ENCODE results near the gene MRPL36.

Gene MRPL36

DNA sequence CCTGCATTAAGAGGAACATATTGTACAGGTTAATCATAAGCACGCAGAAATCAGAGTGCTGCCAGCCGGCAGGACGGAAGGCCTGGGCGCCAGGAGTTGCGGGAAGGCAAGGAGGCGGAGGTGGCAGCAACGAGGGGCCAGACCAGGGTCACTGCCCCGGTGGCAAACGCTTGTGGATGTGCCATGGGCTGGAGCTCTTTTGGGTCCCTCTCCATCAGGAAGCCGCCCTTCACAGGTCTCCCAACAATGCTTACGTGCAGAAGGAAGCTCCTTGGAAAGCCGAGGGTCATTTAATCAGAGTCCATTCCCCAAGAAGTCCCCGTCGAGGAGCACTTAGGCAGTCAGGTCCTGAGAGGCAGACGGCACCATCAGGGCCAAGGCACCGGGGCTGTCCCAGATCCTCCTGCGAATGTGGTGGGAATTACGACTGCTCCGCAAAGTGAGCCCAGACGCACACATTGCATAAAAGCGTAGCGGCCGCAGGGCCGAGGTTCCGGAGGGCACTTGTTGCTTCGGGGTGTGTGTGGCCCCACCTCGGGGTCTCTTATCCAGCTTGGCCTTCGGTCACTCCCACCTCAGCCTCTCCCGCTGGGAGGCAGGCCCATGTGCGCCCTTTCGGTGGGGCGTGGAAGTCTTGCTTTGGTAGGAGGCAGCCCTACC lies 20.5 kb downstream of the MRPL36 start:
- no peak for DNase-seq (ENCODE audit: low read depth, low spot score)

DNA sequence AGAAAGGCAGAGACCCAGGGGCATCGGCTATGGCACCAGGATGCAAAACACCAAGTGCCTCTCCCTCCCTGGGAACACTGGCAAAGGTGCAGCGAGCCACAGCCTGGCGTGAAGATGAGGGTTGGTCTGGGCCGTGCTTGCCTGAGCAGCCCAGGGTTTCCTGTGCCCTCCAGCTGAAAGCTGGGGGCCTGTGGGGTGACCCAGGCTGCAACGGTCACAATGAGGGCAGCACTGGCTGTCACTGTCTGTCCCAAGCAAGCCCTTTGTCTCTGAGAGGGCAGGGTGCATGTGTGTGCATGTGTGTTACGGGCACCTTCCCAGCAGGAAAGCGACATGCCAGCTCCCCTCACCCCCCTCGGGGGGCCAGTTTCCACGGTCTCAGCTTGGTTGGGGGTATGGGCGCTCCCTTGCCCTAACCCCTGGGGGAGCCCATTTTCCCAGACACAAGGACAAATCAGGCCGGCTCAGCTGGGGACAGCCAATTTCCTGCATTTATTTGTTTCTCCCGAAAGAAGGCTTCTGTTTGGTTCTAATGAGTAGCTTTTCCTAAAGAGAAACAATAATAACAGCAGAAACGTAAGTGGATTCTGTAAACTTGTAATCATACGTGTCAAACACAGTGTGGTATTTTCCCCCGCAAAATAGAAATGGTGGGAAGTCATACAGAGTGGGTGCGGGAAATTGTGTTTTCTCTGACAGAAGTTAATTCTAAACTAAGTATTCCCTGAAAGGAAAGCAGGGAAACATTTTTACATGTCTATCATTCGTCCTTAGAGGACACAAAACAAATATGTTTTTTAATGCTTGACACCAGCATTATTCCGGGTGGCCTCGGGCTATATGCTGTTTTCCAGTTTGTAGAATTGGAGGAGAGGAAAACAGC lies 21.3 kb downstream of the MRPL36 start:
- TF ChIP-seq EZH2 (IDR thresholded peaks at IDR 0.05) (no peak), POLR2AphosphoS5 (IDR thresholded peaks at IDR 0.05; ENCODE audit: borderline replicate concordance, low read depth, low read length) (no peak), FOXP2 (optimal IDR thresholded peaks at IDR 0.05; ENCODE audit: control extremely low read depth, extremely low read length, insufficient read depth) (no peak)
- Histone ChIP-seq H3K4me3 (no peak overlapping the region), H3K9ac (ENCODE audit: insufficient read length) (no peak overlapping the region), H3K27ac (no peak overlapping the region), H3K9me3 (ENCODE audit: low read depth, low read length) (no peaks in the 10 kb centered on the region), H3K36me3 (ENCODE audit: insufficient read depth, low read length) (no peaks in the 10 kb centered on the region)
- DNase-seq (ENCODE audit: low read depth, low spot score) = no peak

More for the DNA sequence above, 20.5 kb downstream of the MRPL36 start:
- H3K36me3 ChIP-seq (ENCODE audit: insufficient read depth, low read length) = no peaks in the 10 kb centered on the region
- TF ChIP-seq POLR2AphosphoS5 (IDR thresholded peaks at IDR 0.05; ENCODE audit: borderline replicate concordance, low read depth, low read length) (no peak), EZH2 (IDR thresholded peaks at IDR 0.05) (no peak), FOXP2 (optimal IDR thresholded peaks at IDR 0.05; ENCODE audit: control extremely low read depth, extremely low read length, insufficient read depth) (no peak)
- H3K27ac ChIP-seq = no peak overlapping the region
- H3K9me3 ChIP-seq (ENCODE audit: low read depth, low read length) = no peaks in the 10 kb centered on the region
- no peak overlapping the region for H3K9ac ChIP-seq (ENCODE audit: insufficient read length)
- no peak overlapping the region for H3K4me3 ChIP-seq

DNA sequence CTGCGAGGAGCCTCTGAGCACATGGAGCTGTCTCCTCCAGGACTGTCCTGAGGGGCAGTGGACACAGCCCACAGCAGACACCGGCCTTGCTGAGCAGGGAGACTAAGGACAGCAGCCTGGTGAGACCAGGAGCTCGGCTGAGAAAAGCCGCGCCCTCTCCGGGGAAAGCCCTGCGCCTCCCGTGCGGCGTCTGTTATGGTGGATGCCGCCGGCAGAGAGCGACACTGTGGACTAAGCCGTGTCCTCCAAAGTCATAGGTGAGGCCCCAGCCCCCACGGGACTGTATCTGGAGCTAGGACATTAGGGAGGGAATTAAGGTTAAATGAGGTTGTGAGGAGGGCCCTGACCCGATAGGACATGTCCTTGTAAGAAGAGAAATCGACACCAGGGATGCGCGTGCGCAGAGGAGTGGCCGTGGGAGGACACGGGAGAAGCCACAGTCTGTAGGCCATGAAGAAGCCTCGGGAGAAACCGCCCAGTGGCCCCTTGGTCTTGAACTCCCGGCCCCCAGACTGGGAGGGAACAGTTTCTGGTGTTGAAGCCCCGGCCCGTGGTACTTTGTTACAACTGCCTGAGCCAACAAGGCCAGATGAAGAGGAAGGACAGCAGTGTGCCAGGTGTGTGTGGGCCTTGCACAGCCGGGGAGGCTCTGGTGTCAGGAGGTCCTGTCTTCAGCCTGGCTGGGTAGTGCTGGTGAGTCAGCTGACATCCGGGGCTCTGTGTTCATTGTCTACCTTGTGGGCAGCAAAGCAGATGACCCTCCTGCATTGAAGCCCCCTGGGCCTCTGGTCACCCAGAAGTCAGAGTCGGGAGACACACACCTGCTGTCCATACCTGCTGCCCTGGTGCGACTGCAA lies 22.1 kb downstream of the MRPL36 start:
- no peak for DNase-seq (ENCODE audit: low read depth, low spot score)
- Histone ChIP-seq H3K9me3 (ENCODE audit: low read depth, low read length) (no peaks in the 10 kb centered on the region), H3K36me3 (ENCODE audit: insufficient read depth, low read length) (no peaks in the 10 kb centered on the region)

GRCh38 chr5:1776831-1777230 lies 22.8 kb downstream of the MRPL36 start:
- Histone ChIP-seq H3K36me3 (ENCODE audit: insufficient read depth, low read length) (no peaks in the 10 kb centered on the region), H3K9ac (ENCODE audit: insufficient read length) (no peak overlapping the region), H3K4me3 (no peak overlapping the region), H3K27ac (no peak overlapping the region), H3K9me3 (ENCODE audit: low read depth, low read length) (no peaks in the 10 kb centered on the region)
- TF ChIP-seq POLR2AphosphoS5 (IDR thresholded peaks at IDR 0.05; ENCODE audit: borderline replicate concordance, low read depth, low read length) (no peak), EZH2 (IDR thresholded peaks at IDR 0.05) (no peak), FOXP2 (optimal IDR thresholded peaks at IDR 0.05; ENCODE audit: control extremely low read depth, extremely low read length, insufficient read depth) (no peak)
- no peak for DNase-seq (ENCODE audit: low read depth, low spot score)

More for the DNA sequence above, 22.1 kb downstream of the MRPL36 start:
- TF ChIP-seq FOXP2 (optimal IDR thresholded peaks at IDR 0.05; ENCODE audit: control extremely low read depth, extremely low read length, insufficient read depth) (no peak), EZH2 (IDR thresholded peaks at IDR 0.05) (no peak), POLR2AphosphoS5 (IDR thresholded peaks at IDR 0.05; ENCODE audit: borderline replicate concordance, low read depth, low read length) (no peak)
- no peak overlapping the region for H3K4me3 ChIP-seq
- no peak overlapping the region for H3K27ac ChIP-seq
- H3K9ac ChIP-seq (ENCODE audit: insufficient read length) = no peak overlapping the region

DNA sequence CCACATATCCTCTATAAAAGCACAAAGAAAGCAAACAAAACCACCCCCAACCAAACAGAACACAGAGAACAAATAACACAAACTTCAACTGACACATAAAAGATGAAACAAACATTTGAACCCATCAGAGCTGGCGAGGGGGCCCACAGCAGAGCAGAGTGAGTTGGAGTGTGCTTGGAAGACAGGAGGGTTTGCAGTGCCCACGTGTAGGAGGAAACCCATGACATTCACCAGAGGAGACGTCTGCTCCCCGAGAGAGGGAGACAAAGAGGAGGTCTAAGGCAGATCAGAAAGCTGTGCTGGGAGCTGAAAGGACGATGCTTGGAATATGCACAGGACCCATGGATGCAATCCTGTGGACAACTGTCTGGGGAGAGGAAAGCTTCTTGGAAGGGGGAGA lies 27.0 kb downstream of the MRPL36 start:
- H3K9me3 ChIP-seq (ENCODE audit: low read depth, low read length) = no peaks in the 10 kb centered on the region
- H3K9ac ChIP-seq (ENCODE audit: insufficient read length) = no peak overlapping the region
- no peak overlapping the region for H3K4me3 ChIP-seq
- no peak for DNase-seq (ENCODE audit: low read depth, low spot score)
- TF ChIP-seq FOXP2 (optimal IDR thresholded peaks at IDR 0.05; ENCODE audit: control extremely low read depth, extremely low read length, insufficient read depth) (no peak), POLR2AphosphoS5 (IDR thresholded peaks at IDR 0.05; ENCODE audit: borderline replicate concordance, low read depth, low read length) (no peak), EZH2 (IDR thresholded peaks at IDR 0.05) (no peak)
- no peaks in the 10 kb centered on the region for H3K36me3 ChIP-seq (ENCODE audit: insufficient read depth, low read length)
- no peak overlapping the region for H3K27ac ChIP-seq

DNA sequence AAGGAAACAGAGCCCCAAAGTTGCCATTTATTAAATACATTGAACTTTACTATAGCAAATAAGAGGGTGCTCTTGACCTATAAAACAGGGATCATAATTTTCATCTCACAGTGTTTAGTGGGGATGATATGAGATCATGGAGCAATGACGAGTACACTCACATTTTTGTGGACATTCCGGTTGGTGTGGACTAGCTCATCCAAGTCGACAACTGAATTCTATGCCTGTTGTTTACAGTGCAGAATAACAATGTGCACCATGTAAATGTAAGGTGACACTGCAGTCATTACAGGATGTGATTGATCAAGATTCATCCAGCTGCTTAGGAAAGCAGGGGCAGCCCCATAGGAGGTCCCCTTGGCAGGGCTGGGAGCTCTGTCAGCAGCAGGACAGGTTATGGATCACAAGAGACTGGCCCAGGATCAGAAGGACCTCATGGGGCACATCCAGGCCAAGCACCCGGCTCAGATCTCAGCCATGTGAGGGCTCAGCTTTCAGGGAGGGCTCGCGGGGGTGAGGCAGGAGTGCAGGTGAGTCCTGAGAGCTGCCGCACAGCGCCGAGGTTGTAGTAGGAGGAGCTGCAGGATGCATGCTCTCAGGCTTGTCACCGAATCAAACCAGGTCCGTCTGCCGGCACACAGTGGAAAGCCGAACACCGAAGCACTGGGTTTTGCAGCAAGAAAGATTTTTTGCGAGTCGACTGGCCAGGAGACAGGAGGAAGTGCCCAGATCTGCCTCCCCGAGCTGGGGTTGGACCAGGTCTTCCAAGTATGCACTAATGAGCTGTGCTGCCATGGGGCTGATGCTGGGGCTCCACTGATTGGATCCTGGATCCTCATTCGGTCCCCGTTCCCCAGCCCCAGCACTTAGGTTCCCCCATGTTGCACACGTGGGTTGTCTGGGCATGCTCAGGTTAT lies 28.2 kb downstream of the MRPL36 start:
- TF ChIP-seq EZH2 (IDR thresholded peaks at IDR 0.05) = no peak
- TF ChIP-seq FOXP2 (optimal IDR thresholded peaks at IDR 0.05; ENCODE audit: control extremely low read depth, extremely low read length, insufficient read depth) = no peak
- no peak for TF ChIP-seq POLR2AphosphoS5 (IDR thresholded peaks at IDR 0.05; ENCODE audit: borderline replicate concordance, low read depth, low read length)
- no peak overlapping the region for H3K27ac ChIP-seq
- H3K9ac ChIP-seq (ENCODE audit: insufficient read length) = no peak overlapping the region
- H3K9me3 ChIP-seq (ENCODE audit: low read depth, low read length) = no peaks in the 10 kb centered on the region
- no peak for DNase-seq (ENCODE audit: low read depth, low spot score)
- no peaks in the 10 kb centered on the region for H3K36me3 ChIP-seq (ENCODE audit: insufficient read depth, low read length)
- H3K4me3 ChIP-seq = no peak overlapping the region

DNA sequence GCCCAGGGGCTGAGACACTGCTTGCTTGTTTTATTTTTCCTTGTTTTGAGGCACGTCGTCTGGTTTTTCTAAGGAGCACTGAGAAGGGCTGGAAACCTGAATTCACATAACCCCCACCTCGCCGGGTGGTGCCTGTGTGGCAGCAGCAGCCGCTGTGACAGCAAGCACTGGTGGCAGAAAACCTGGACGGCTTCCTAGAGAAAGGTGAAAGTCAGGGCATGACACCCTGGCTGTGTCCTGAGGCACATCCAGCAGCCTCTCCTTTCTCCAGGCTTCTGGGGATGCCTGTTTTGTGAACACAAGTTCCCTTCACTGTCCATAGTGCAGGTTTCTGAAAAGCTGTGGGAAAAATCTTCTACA lies 29.2 kb downstream of the MRPL36 start:
- TF ChIP-seq FOXP2 (optimal IDR thresholded peaks at IDR 0.05; ENCODE audit: control extremely low read depth, extremely low read length, insufficient read depth) (no peak), POLR2AphosphoS5 (IDR thresholded peaks at IDR 0.05; ENCODE audit: borderline replicate concordance, low read depth, low read length) (no peak), EZH2 (IDR thresholded peaks at IDR 0.05) (no peak)
- Histone ChIP-seq H3K9ac (ENCODE audit: insufficient read length) (no peak overlapping the region), H3K36me3 (ENCODE audit: insufficient read depth, low read length) (no peaks in the 10 kb centered on the region), H3K4me3 (no peak overlapping the region), H3K9me3 (ENCODE audit: low read depth, low read length) (no peaks in the 10 kb centered on the region), H3K27ac (no peak overlapping the region)
- no peak for DNase-seq (ENCODE audit: low read depth, low spot score)

Data from SK-N-MC (cell line).